Kidney tubule cell (primary cell): ENCODE results near the gene KRTAP4-4.

ENCODE experiments used
- DNase-seq: peaks from one replicate; pipeline ENCODE4 v3.0.0-alpha.2; 2018; ENCODE audit warnings: low spot score

Gene KRTAP4-4

DNA sequence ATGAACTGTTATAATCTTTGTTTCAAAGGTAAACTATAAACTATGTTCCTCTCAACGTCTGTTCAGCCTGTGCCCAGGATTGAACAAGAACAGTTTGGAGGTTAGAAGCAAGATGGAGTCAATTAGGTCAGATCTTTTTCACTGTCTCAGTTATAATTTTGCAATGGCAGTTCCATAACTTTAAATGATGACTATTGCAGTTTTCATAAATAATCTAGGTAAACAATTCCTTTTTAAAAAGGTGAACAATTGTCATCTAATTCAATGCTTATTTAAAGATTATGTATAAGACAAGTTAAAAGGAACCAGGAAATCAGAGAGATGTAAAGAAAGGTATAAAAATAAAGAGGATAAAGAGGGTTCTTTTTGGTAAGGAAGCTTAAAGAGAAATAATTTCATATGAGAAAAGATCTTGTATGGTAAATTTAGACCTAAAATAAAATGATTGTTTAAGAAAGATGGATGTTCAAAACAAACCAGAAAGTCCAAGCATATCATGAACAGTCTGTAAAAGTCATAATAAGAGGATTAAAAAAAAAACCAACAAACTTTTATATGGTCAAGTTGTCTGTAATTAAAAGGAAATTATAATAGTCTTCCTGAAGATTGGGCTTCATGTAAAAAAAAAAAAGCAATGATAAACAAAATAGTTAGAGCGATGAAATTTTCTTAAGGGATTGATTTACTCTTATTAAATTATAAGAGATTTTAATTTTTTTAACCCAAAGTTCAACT lies 49.2 kb downstream of the KRTAP4-4 start:
- no peak for DNase-seq
